Rectal smooth muscle tissue (tissue), 1 donor: Measurements from ENCODE around the gene ZP2.
"Not testable (repeated sequence)": the region's sequence is repeated elsewhere in the genome, so short reads cannot be mapped to it uniquely, and the experiment has no call there.

Experiments used
- H3K27ac ChIP-seq: one replicate; pipeline ENCODE4 v1.7.0; 2013; ENCODE audit warnings: low read depth, low read length, inconsistent platforms
- H3K27me3 ChIP-seq: one replicate; pipeline ENCODE4 v1.7.0; 2013; ENCODE audit warnings: low read length; ENCODE audit not compliant: control insufficient read depth, insufficient read depth
- H3K36me3 ChIP-seq: one replicate; pipeline ENCODE4 v1.7.0; 2013; ENCODE audit warnings: low read length; ENCODE audit not compliant: control insufficient read depth, insufficient read depth
- H3K4me1 ChIP-seq: one replicate; pipeline ENCODE4 v1.7.0; 2013; ENCODE audit warnings: low read length; ENCODE audit not compliant: control insufficient read depth, insufficient read depth
- H3K4me3 ChIP-seq: one replicate; pipeline ENCODE4 v1.7.0; 2013; ENCODE audit warnings: low read length
- H3K9ac ChIP-seq: one replicate; pipeline ENCODE4 v1.7.0; 2013; ENCODE audit warnings: low read length

Gene ZP2

GRCh38 chr16:21211486-21211885, at the start of gene ZP2:
ZP2 (minus strand) TSS chr16:21211574; CDS start chr16:21211547, 27 bp downstream.
- H3K36me3 ChIP-seq, result no peaks in the 10 kb centered on the region
- H3K4me3 ChIP-seq, result no peak within 1 kb of the TSS
- no peak within 1 kb of the TSS for H3K27ac ChIP-seq
- no peak within 1 kb of the TSS for H3K9ac ChIP-seq
- no peaks in the 10 kb centered on the region for H3K27me3 ChIP-seq
- H3K4me1 ChIP-seq, result no peaks in the 10 kb centered on the region

GRCh38 chr16:21257284-21257683, 45.9 kb upstream of the ZP2 start:
- Histone ChIP-seq H3K4me3 (no peak overlapping the region), H3K9ac (no peak overlapping the region), H3K27me3 (no peaks in the 10 kb centered on the region), H3K36me3 (no peaks in the 10 kb centered on the region), H3K27ac (no peak overlapping the region), H3K4me1 (no peaks in the 10 kb centered on the region)

GRCh38 chr16:21256636-21257035, 45.3 kb upstream of the ZP2 start:
- H3K4me3 ChIP-seq, result no peak overlapping the region
- no peaks in the 10 kb centered on the region for H3K4me1 ChIP-seq
- H3K27me3 ChIP-seq, result no peaks in the 10 kb centered on the region
- no peak overlapping the region for H3K27ac ChIP-seq
- no peak overlapping the region for H3K9ac ChIP-seq
- no peaks in the 10 kb centered on the region for H3K36me3 ChIP-seq

GRCh38 chr16:21253470-21253869, 42.1 kb upstream of the ZP2 start:
- Histone ChIP-seq H3K4me3 (no peak overlapping the region), H3K27me3 (no peaks in the 10 kb centered on the region), H3K36me3 (no peaks in the 10 kb centered on the region), H3K27ac (no peak overlapping the region), H3K4me1 (no peaks in the 10 kb centered on the region), H3K9ac (no peak overlapping the region)

GRCh38 chr16:21250072-21250923, 38.9 kb upstream of the ZP2 start:
- H3K4me1 ChIP-seq, result no peaks in the 10 kb centered on the region
- H3K4me3 ChIP-seq, result no peak overlapping the region
- H3K27ac ChIP-seq, result no peak overlapping the region
- H3K36me3 ChIP-seq, result no peaks in the 10 kb centered on the region
- no peak overlapping the region for H3K9ac ChIP-seq
- H3K27me3 ChIP-seq, result no peaks in the 10 kb centered on the region

GRCh38 chr16:21248179-21248578, 36.8 kb upstream of the ZP2 start:
- H3K36me3 ChIP-seq, H3K27ac ChIP-seq, H3K27me3 ChIP-seq, H3K4me1 ChIP-seq, H3K4me3 ChIP-seq, H3K9ac ChIP-seq: not testable (repeated sequence)

- H3K27ac ChIP-seq, result no peak overlapping the region
- no peaks in the 10 kb centered on the region for H3K4me1 ChIP-seq
- H3K9ac ChIP-seq, result no peak overlapping the region
- H3K36me3 ChIP-seq, result no peaks in the 10 kb centered on the region
- H3K4me3 ChIP-seq, result no peak overlapping the region
- H3K27me3 ChIP-seq, result no peaks in the 10 kb centered on the region
Observed at GRCh38 chr16:21244518-21245215, 33.3 kb upstream of the ZP2 start.

GRCh38 chr16:21242756-21243155, 31.4 kb upstream of the ZP2 start:
- H3K27ac ChIP-seq, result no peak overlapping the region
- no peaks in the 10 kb centered on the region for H3K36me3 ChIP-seq
- no peak overlapping the region for H3K4me3 ChIP-seq
- no peaks in the 10 kb centered on the region for H3K4me1 ChIP-seq
- H3K27me3 ChIP-seq, result no peaks in the 10 kb centered on the region
- H3K9ac ChIP-seq, result no peak overlapping the region

- no peak overlapping the region for H3K4me3 ChIP-seq
- no peak overlapping the region for H3K9ac ChIP-seq
- no peaks in the 10 kb centered on the region for H3K4me1 ChIP-seq
- H3K27me3 ChIP-seq, result no peaks in the 10 kb centered on the region
- no peak overlapping the region for H3K27ac ChIP-seq
- H3K36me3 ChIP-seq, result no peaks in the 10 kb centered on the region
Observed at GRCh38 chr16:21239646-21240045, 28.3 kb upstream of the ZP2 start.

GRCh38 chr16:21236831-21237230, 25.5 kb upstream of the ZP2 start:
- H3K9ac ChIP-seq, result no peak overlapping the region
- H3K27me3 ChIP-seq, result no peaks in the 10 kb centered on the region
- H3K27ac ChIP-seq, result no peak overlapping the region
- no peak overlapping the region for H3K4me3 ChIP-seq
- H3K4me1 ChIP-seq, result no peaks in the 10 kb centered on the region
- no peaks in the 10 kb centered on the region for H3K36me3 ChIP-seq

GRCh38 chr16:21235199-21235585, 23.8 kb upstream of the ZP2 start:
- no peaks in the 10 kb centered on the region for H3K4me1 ChIP-seq
- peak overlapping the region; percentile 23 for H3K4me3 ChIP-seq
- H3K27me3 ChIP-seq, result no peaks in the 10 kb centered on the region
- no peaks in the 10 kb centered on the region for H3K36me3 ChIP-seq
- no peak overlapping the region for H3K9ac ChIP-seq
- H3K27ac ChIP-seq, result no peak overlapping the region

- H3K27me3 ChIP-seq, result no peaks in the 10 kb centered on the region
- H3K4me1 ChIP-seq, result no peaks in the 10 kb centered on the region
- H3K4me3 ChIP-seq, result peak within 1 kb of the TSS; percentile 23
- no peak within 1 kb of the TSS for H3K27ac ChIP-seq
- H3K36me3 ChIP-seq, result no peaks in the 10 kb centered on the region
- H3K9ac ChIP-seq, result no peak within 1 kb of the TSS
Observed at GRCh38 chr16:21233521-21234150, 22.3 kb upstream of the ZP2 start, which contains the start of gene ANKS4B. ANKS4B (plus strand) TSS chr16:21233699; CDS start chr16:21233738, 39 bp downstream.
